ENCODE data around the gene UBL3. TPM values are rescaled to one million over a fixed set of nuclear protein-coding genes. Genes with fewer than 3 reads are reported as not detected.

The UBL3 gene
- total RNA-seq, 4 donors from 2014 or later, result 23.4 to 35.0 (median 33.3) TPM

GRCh38 chr13:29855009-29855408, 4.6 kb upstream of the UBL3 start:
- Histone ChIP-seq H3K27ac (no peak overlapping the region), H3K4me3 (no peak overlapping the region), H3K27me3 (no peaks in the 10 kb centered on the region), H3K4me1 (peaks cover 0 to 20% (median 0%) of the 10 kb centered on the region in 4 donors), H3K36me3 (no peaks in the 10 kb centered on the region), H3K9me3 (no peaks in the 10 kb centered on the region)
- TF ChIP-seq EP300 (IDR thresholded peaks at IDR 0.05), result no peak
- WGBS, 2 donors, result 95 to 96% methylated on average over 4 of the region's 4 CpGs
- no peak for DNase-seq (ENCODE audit: low spot score in 2 of 2)

- 58 to 59% methylated on average over 2 of the region's 2 CpGs for WGBS, 2 donors
- H3K27ac ChIP-seq, result peak overlapping the region in 2 of 4 donors; percentile 26 to 62
- H3K9me3 ChIP-seq, result no peaks in the 10 kb centered on the region
- TF ChIP-seq EP300 (IDR thresholded peaks at IDR 0.05), result no peak
- no peak for TF ChIP-seq POLR2A (IDR thresholded peaks at IDR 0.05)
- TF ChIP-seq CTCF (IDR thresholded peaks at IDR 0.05), result no peak
- H3K36me3 ChIP-seq, result no peaks in the 10 kb centered on the region
- H3K4me3 ChIP-seq, result no peak overlapping the region
- peaks cover 0 to 20% (median 0%) of the 10 kb centered on the region in 4 donors for H3K4me1 ChIP-seq
- no peaks in the 10 kb centered on the region for H3K27me3 ChIP-seq
- no peak for DNase-seq (ENCODE audit: low spot score in 2 of 2)
Observed at GRCh38 chr13:29853131-29853530, 2.7 kb upstream of the UBL3 start.

- 42 to 44% methylated on average over 5 of the region's 5 CpGs for WGBS, 2 donors
- Histone ChIP-seq H3K36me3 (no peaks in the 10 kb centered on the region), H3K4me3 (no peak overlapping the region), H3K4me1 (peaks cover 0 to 20% (median 0%) of the 10 kb centered on the region in 4 donors), H3K27me3 (no peaks in the 10 kb centered on the region), H3K27ac (peak overlapping the region in 2 of 4 donors; percentile 26 to 62), H3K9me3 (no peaks in the 10 kb centered on the region)
- DNase-seq (ENCODE audit: low spot score in 2 of 2), result peak in 1 of 2 donors; percentile 5
- TF ChIP-seq CTCF (IDR thresholded peaks at IDR 0.05) (no peak), POLR2A (IDR thresholded peaks at IDR 0.05) (no peak), EP300 (IDR thresholded peaks at IDR 0.05) (peak in 1 of 2 donors; percentile 9)
Observed at GRCh38 chr13:29852472-29853054, 2.1 kb upstream of the UBL3 start.

- Histone ChIP-seq H3K27ac (peak overlapping the region; percentile 98 to 100 (median 98)), H3K36me3 (no peaks in the 10 kb centered on the region), H3K4me3 (peak overlapping the region; percentile 62 to 95 (median 64)), H3K9me3 (no peaks in the 10 kb centered on the region), H3K27me3 (no peaks in the 10 kb centered on the region), H3K4me1 (peaks cover 0 to 42% (median 9%) of the 10 kb centered on the region in 4 donors)
- 1% methylated on average over 33 to 47 of the region's 50 CpGs for WGBS, 2 donors
- TF ChIP-seq CTCF (IDR thresholded peaks at IDR 0.05) (no peak), POLR2A (IDR thresholded peaks at IDR 0.05) (no peak), EP300 (IDR thresholded peaks at IDR 0.05) (no peak)
- peak in 1 of 2 donors; percentile 49 for DNase-seq (ENCODE audit: low spot score in 2 of 2)
Observed at GRCh38 chr13:29849731-29850212, 645 bp downstream of the UBL3 start.

GRCh38 chr13:29849071-29849631, 1.3 kb downstream of the UBL3 start:
- peaks cover 0 to 49% (median 9%) of the 10 kb centered on the region in 4 donors for H3K4me1 ChIP-seq
- H3K4me3 ChIP-seq, result peak overlapping the region; percentile 62 to 95 (median 64)
- TF ChIP-seq EP300 (IDR thresholded peaks at IDR 0.05), result peak in 1 of 2 donors; percentile 59
- peak in 1 of 2 donors; percentile 9 for TF ChIP-seq POLR2A (IDR thresholded peaks at IDR 0.05)
- TF ChIP-seq CTCF (IDR thresholded peaks at IDR 0.05), result no peak
- H3K27ac ChIP-seq, result peak overlapping the region; percentile 98 to 100 (median 98)
- peak in 1 of 2 donors; percentile 46 for DNase-seq (ENCODE audit: low spot score in 2 of 2)
- no peaks in the 10 kb centered on the region for H3K36me3 ChIP-seq
- H3K9me3 ChIP-seq, result no peaks in the 10 kb centered on the region
- WGBS, 2 donors, result 0% methylated on average over 24 of the region's 24 CpGs
- H3K27me3 ChIP-seq, result no peaks in the 10 kb centered on the region

Measured in tibial nerve (tissue), 4 donors.